NCI-H2196 (cell line): ENCODE data around the gene PRKAG3.
A peak's percentile ranks its signal among the peaks of the same experiment; 100 is the strongest.

Experiments
- DNase-seq: peaks from one replicate; lab custom pipeline; 2025; ENCODE audit not compliant: unreplicated experiment; lab: John Stamatoyannopoulos, UW

Gene PRKAG3

DNA sequence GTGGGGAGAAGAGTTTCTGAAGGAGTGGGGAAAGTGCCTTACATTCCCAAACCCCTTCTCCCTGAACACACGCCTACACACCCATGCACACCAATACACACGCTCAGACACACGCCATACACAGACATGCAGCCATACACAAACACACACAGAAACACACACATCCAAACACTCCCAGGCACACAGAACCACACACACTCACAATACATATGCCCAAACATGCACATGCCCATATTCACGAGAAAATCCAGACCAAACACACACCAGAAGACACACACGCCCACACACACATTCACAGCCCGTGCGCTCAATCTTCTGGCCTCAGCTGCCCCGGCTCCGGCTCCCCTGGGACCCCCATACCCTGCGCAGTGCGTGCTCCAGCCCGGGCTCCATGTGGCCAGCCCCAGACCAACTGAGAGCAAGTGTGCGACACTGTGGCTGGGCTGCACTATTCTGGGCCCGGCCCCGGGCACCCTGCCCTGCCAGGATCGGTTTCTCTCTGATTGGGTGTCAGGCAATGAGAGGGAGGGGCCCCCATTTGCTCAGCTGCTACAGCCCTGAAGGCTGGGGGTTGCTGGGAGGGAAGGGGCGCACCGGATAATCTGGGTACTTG, at the start of gene PRKAG3:
Gene PRKAG3, minus strand, starts transcription at position 426 of the 613 bp plus-strand sequence.
- DNase-seq = no peak

DNA sequence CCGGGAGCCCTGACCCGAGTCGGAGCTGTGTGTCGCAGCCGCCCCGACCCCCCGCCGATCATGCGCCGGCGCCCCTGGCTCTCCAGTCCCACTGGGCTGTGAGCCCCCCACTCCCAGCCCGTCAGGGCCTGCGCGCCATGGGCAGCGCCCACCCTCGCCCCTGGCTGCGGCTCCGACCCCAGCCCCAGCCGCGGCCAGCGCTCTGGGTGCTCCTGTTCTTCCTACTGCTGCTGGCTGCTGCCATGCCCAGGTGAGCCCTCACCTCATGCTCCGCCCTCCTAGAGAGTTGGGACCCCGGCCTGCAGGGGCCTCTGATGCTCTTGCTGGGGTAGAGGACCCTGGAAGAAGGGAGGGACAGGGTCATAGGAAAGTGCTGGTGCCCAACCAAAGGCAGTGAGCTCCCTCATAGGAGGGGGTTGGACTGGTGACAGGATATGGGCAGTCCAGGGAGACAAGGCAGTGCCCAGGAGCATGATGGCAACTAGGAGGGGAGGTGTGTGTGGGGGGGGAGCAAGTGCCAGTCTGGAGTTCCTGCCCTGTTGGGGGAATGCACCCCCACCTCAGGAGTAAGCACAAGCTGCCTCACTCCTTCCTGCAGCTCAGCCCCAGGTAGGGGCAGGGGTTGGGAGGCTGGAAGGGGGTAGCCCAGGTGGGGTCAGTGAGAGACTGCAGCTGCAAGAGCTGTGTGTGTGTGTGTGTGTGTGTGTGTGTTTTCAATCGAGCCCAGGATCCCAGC, 49.4 kb upstream of the PRKAG3 start:
- no peak for DNase-seq

- DNase-seq = peak; percentile 55
These were observed 48.7 kb upstream of the PRKAG3 start, which contains the start of gene WNT10A for GRCh38 chr2:218880102-218880858. WNT10A (plus strand) TSS chr2:218880852; CDS start chr2:218880996, 144 bp downstream.

GRCh38 chr2:218879776-218880101, 48.1 kb upstream of the PRKAG3 start:
- DNase-seq = no peak

- no peak for DNase-seq
These were observed 47.5 kb upstream of the PRKAG3 start for GRCh38 chr2:218878926-218879761.

DNA sequence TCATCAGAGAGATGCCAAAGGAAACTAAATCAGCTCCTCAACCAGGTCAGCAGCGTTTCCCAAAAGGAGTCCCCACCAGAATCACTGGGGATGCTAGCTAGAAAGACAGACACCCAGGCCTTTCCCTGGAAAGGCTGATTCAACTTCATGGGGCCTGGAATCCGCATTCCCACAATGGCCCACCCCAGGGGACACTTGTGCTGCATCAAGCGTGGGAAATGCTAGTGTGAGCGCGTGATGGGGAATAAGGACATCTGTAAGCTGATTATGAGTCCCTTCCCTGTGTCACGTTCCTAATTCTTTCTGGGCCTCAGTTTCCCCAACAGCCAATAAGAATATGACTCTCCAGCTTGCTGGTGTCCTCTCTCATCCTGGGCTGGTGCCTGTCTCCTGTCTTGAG, 46.9 kb upstream of the PRKAG3 start:
- DNase-seq = no peak

DNA sequence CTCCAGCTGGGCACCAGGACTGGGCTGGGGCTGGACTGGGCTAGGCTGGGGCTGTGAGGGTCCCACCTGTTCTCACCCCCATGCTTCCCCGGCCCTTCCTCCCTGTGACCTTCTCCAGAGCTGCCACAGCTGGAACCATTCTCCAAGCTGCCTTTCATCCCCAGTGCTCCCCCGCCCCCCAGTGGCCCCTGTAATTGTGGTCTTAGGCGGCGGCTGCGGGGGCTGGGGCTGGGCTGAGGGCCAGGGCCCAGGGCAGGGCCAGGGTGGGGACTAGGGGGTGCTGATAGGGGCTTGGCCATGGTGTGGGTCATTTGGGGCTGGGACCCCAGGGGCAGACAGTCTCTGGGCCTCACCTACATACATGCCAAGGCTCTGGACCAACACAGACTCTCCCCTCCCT, 46.3 kb upstream of the PRKAG3 start:
- no peak for DNase-seq

GRCh38 chr2:218877331-218877730, 45.7 kb upstream of the PRKAG3 start:
- DNase-seq = no peak

DNA sequence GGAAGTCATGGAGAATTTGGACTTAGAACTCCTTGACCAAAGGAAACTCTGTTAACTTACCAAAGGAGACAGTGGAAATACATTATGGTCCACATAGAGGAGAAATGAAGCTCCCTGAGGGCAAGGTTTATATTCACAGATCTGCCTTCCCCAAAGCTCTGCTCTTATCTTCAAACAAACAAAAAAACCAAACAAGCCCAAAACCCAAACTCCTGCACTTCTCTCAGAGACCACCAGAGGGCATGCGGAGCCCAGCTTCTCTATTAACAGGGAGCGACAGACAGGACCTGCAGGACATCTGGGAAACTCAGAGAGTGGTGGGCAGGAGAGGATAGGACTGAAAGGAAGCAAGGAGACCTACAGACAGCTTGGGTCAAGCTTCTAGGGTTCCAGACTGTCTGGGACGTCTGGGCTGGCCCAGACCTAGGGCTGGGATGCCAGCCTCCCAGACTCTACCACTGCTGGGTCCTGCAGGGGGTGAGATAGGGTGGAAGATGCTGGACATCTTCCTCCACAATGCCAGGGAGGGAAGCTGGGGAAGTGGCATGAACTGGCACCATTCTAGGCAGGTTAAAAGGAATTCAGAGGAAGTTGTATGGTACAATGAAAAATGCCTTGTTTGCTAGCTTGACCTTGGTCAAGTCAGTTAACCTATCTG, 45.1 kb upstream of the PRKAG3 start:
- DNase-seq = peak; percentile 79

DNA sequence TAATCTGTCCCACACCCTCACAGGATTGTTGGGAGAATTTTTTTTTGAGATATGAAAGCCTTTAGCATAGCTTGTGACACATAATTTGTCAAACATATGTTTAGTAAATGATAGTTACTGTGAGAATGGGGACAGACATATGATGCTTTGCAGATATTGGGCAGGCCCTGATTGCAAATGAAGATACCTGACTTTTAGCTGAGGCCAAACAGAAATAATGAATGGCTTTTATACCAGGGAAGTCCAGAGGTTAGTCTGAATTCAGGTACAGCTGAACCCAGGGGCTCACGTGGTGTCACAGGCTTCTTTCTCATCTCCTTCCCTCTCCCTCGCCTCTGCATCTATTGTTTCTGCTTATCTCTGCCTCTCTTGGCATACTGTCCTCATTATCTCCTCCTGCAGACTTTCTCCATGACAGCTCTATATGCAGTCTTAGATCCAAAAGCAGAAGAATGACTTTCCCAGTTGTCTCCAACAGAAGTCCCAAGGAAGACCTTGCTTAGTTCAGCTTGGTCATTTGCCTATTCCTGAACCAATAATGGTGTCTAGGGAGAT, 44.2 kb upstream of the PRKAG3 start:
- DNase-seq = no peak

GRCh38 chr2:218873359-218874194, 42.0 kb upstream of the PRKAG3 start:
- no peak for DNase-seq

GRCh38 chr2:218872645-218873358, 41.2 kb upstream of the PRKAG3 start:
- no peak for DNase-seq

DNA sequence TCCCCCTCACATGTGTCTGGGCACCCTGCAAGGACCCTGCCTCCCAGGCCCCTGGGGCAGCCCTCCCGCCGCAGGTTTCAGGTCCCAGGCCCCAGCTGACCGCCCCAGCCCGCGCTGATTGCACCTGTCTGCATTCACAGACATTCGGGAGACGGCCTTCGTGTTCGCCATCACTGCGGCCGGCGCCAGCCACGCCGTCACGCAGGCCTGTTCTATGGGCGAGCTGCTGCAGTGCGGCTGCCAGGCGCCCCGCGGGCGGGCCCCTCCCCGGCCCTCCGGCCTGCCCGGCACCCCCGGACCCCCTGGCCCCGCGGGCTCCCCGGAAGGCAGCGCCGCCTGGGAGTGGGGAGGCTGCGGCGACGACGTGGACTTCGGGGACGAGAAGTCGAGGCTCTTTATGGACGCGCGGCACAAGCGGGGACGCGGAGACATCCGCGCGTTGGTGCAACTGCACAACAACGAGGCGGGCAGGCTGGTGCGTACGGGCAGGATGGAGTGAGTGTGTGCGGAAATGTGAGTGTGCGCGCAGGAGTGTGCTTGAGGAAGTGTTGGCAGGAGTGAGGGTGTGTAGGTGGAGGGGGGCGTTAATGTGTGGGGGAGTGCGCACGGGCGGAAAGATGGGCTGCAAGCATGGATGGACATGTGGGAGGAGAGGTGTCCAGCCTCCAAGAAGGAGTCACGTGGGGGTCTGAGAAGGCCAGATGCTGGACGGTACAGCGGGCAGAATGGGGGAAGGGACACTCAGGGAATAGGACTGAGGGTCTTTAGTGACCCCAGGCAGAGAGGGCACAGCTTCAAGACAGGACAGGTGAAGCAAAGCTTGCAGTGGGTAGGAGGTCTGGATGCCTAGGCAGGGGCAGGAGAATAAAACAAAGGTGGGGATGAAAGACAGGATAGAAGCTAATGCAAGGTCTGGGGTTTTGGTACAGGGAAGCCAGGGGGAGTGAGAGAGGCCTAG, 40.0 kb upstream of the PRKAG3 start:
- no peak for DNase-seq

DNA sequence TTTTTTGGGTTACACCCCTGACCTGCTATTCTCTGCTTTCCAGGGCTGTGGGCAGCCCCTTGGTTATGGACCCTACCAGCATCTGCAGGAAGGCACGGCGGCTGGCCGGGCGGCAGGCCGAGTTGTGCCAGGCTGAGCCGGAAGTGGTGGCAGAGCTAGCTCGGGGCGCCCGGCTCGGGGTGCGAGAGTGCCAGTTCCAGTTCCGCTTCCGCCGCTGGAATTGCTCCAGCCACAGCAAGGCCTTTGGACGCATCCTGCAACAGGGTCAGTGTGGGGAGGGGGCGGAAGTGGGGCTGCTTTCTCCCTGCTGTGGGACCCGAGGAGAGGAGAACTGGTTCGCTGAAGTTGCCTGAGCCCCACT, 39.4 kb upstream of the PRKAG3 start:
- no peak for DNase-seq

- no peak for DNase-seq
These were observed 37.5 kb upstream of the PRKAG3 start for GRCh38 chr2:218869064-218869463.

DNA sequence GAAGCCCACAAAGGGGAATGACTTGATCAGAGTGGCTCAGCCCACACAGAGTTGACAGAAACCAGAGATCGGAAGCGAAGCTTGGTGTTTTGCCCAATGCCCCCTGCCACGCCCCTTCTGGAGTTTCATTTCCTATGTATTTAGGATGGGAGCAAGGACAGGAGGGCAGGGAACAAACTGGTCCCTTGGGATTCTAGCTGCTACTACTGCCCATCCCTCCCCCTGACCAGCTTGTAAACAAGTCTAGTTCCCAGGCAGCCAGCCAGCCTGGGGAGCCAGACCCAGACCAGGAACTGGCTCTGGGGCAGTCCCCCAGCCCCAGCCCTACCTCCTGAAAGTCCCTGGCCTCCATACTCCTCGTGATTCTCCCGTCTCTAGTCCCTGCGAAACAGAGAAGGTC, 36.3 kb upstream of the PRKAG3 start:
- no peak for DNase-seq

DNA sequence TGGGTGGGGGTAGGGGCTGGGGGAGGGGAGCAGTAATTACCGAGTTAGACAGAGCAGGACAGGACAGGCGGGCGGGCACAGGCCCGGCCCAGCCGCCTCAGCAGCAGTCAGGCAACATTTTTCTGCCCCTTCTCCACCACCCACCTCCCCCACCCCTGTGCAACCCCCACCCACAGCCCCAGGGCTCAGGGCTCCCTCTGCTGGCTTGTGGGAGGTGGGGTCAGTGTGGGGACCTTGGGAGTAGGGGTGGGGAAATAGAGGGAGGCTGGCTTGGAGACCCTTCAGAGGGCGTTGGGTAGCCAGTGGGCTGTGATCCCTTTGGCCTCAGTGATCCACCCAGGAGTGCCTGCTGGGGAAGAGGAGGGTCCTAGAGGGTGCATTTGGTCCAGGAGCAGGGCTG, 34.4 kb upstream of the PRKAG3 start:
- no peak for DNase-seq

DNA sequence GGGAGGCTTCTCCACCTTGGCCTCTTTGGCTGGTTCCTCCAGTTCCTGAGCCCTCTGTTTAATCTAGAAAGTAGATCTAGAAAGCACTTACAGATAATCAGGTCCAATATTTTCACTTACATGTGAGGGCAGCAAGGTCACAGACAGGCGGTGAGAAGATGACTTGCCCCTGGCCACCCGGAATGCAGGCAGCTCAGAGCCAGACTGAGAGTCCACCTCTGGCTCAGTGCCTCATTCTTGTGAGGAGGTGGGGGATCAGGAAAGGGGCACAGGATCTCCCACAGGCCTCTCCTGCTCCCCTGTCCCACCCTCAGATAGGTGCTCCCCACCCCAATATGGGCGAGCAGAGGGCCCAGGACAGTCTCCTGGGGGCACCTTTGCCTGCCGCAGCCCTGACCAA, 33.8 kb upstream of the PRKAG3 start:
- DNase-seq = no peak
